Measurements from ENCODE around the gene GLI2.

GLI2 gene

DNA sequence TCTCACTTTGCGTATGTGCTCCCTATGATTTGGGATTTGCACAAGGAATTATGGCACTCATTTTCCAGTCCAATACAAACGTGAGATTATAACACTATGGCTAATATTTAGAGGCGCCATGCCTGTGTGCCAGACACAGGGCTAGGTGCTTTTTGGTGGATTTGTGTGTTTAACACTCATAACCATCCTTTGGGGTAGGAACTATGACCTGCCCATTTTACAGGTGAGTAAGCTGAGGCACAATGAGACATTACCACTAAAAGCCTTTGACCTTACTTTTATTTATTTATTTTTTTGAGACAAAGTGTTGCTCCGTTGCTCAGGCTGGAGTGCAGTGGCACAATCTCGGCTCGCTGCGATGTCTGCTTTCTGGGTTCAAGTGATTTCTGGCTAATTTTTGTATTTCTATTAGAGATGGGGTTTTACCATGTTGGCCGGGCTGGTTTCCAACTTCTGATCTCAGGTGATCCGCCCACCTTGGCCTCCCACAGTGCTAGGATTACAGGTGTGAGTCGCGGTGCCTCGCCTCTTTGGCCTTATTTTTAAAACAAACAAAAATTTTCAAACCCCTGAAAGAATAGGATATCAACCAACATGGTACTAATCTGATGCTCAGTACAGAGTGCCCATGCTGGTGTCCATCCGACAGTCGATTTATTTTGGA is 26.6 kb upstream of the GLI2 start:
- TF ChIP-seq CREB1 (IDR thresholded peaks at IDR 0.05; ENCODE audit: low read depth) (no peak), RAD21 (IDR thresholded peaks at IDR 0.05; ENCODE audit: low read depth) (no peak), FOXM1 (IDR thresholded peaks at IDR 0.05; ENCODE audit: borderline replicate concordance, low read depth) (no peak), YY1 (IDR thresholded peaks at IDR 0.05; ENCODE audit: low read depth) (no peak), EP300 (IDR thresholded peaks at IDR 0.05; ENCODE audit: borderline replicate concordance) (no peak), TEAD4 (IDR thresholded peaks at IDR 0.05) (no peak), NFIC (IDR thresholded peaks at IDR 0.05) (no peak), TAF1 (IDR thresholded peaks at IDR 0.05; ENCODE audit: low read depth) (no peak), ZBTB7A (IDR thresholded peaks at IDR 0.05; ENCODE audit: low read depth) (no peak), CEBPB (IDR thresholded peaks at IDR 0.05) (no peak), TCF12 (IDR thresholded peaks at IDR 0.05; ENCODE audit: low read depth) (no peak), EGR1 (IDR thresholded peaks at IDR 0.05) (no peak)
- TF ChIP-seq, protein P1, sequence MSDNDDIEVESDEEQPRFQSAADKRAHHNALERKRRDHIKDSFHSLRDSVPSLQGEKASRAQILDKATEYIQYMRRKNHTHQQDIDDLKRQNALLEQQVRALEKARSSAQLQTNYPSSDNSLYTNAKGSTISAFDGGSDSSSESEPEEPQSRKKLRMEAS (IDR thresholded peaks at IDR 0.05) = no peak
- TF ChIP-seq, protein P2, sequence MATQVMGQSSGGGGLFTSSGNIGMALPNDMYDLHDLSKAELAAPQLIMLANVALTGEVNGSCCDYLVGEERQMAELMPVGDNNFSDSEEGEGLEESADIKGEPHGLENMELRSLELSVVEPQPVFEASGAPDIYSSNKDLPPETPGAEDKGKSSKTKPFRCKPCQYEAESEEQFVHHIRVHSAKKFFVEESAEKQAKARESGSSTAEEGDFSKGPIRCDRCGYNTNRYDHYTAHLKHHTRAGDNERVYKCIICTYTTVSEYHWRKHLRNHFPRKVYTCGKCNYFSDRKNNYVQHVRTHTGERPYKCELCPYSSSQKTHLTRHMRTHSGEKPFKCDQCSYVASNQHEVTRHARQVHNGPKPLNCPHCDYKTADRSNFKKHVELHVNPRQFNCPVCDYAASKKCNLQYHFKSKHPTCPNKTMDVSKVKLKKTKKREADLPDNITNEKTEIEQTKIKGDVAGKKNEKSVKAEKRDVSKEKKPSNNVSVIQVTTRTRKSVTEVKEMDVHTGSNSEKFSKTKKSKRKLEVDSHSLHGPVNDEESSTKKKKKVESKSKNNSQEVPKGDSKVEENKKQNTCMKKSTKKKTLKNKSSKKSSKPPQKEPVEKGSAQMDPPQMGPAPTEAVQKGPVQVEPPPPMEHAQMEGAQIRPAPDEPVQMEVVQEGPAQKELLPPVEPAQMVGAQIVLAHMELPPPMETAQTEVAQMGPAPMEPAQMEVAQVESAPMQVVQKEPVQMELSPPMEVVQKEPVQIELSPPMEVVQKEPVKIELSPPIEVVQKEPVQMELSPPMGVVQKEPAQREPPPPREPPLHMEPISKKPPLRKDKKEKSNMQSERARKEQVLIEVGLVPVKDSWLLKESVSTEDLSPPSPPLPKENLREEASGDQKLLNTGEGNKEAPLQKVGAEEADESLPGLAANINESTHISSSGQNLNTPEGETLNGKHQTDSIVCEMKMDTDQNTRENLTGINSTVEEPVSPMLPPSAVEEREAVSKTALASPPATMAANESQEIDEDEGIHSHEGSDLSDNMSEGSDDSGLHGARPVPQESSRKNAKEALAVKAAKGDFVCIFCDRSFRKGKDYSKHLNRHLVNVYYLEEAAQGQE (IDR thresholded peaks at IDR 0.05; ENCODE audit: low read depth) = no peak
- TF ChIP-seq, protein P3, sequence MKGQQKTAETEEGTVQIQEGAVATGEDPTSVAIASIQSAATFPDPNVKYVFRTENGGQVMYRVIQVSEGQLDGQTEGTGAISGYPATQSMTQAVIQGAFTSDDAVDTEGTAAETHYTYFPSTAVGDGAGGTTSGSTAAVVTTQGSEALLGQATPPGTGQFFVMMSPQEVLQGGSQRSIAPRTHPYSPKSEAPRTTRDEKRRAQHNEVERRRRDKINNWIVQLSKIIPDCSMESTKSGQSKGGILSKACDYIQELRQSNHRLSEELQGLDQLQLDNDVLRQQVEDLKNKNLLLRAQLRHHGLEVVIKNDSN (IDR thresholded peaks at IDR 0.05) = no peak

DNA sequence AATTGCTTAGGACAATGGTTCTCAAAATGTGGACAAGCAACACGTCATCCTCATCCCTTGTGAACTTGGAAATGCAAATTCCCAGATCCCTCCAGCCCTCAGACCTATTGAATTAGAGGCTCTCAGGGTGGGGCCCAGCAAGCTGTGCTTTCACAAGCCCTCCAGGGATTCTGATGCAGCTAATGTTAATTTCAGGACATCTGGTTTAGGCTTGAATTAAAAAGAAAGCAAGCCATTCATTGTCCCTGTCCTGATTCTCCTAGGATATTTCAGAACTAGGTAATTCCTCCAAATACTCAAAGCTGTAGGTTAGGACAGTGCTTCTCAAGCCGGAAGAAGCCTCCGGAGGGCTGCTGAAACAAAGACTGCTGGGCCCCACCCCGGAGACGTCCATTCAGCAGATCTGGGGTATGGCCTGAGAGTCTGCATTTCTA is 26.0 kb upstream of the GLI2 start:
- TF ChIP-seq, protein P2 (IDR thresholded peaks at IDR 0.05; ENCODE audit: low read depth) = no peak
- no peak for TF ChIP-seq NFIC (IDR thresholded peaks at IDR 0.05)
- no peak for TF ChIP-seq RAD21 (IDR thresholded peaks at IDR 0.05; ENCODE audit: low read depth)
- TF ChIP-seq, protein P1 (IDR thresholded peaks at IDR 0.05) = no peak
- no peak for TF ChIP-seq EP300 (IDR thresholded peaks at IDR 0.05; ENCODE audit: borderline replicate concordance)
- no peak for TF ChIP-seq ZBTB7A (IDR thresholded peaks at IDR 0.05; ENCODE audit: low read depth)
- TF ChIP-seq, protein P3 (IDR thresholded peaks at IDR 0.05) = no peak
- TF ChIP-seq CREB1 (IDR thresholded peaks at IDR 0.05; ENCODE audit: low read depth) = no peak
- no peak for TF ChIP-seq FOXM1 (IDR thresholded peaks at IDR 0.05; ENCODE audit: borderline replicate concordance, low read depth)

DNA sequence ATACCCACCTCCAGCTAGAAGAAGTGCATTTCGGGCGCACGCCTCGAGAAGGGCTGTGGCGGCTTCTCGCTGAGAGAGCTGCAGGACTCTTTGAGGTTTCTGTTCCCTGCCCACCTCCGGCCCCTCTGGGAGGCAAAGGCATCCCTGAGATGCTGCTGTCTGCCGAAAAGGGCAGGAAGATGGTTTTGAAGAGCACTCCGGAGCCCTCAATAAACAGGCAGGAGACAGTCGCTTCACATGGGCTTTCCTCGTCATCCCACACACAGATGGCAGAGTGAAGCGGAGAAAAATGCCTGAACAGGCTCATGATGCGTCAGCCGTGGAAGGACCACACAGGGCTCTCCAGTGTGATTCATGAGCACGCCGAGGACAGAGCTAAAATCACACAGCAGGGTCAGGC is 25.4 kb upstream of the GLI2 start:
- TF ChIP-seq TEAD4 (IDR thresholded peaks at IDR 0.05) (no peak), RAD21 (IDR thresholded peaks at IDR 0.05; ENCODE audit: low read depth) (no peak), TAF1 (IDR thresholded peaks at IDR 0.05; ENCODE audit: low read depth) (no peak), FOXM1 (IDR thresholded peaks at IDR 0.05; ENCODE audit: borderline replicate concordance, low read depth) (no peak), EGR1 (IDR thresholded peaks at IDR 0.05) (no peak), EP300 (IDR thresholded peaks at IDR 0.05; ENCODE audit: borderline replicate concordance) (no peak), NFIC (IDR thresholded peaks at IDR 0.05) (no peak), CEBPB (IDR thresholded peaks at IDR 0.05) (no peak), CREB1 (IDR thresholded peaks at IDR 0.05; ENCODE audit: low read depth) (no peak), ZBTB7A (IDR thresholded peaks at IDR 0.05; ENCODE audit: low read depth) (no peak), TCF12 (IDR thresholded peaks at IDR 0.05; ENCODE audit: low read depth) (no peak), YY1 (IDR thresholded peaks at IDR 0.05; ENCODE audit: low read depth) (no peak)
- TF ChIP-seq, protein P2 (IDR thresholded peaks at IDR 0.05; ENCODE audit: low read depth) = no peak
- TF ChIP-seq, protein P1 (IDR thresholded peaks at IDR 0.05) = no peak
- TF ChIP-seq, protein P3 (IDR thresholded peaks at IDR 0.05) = no peak
